Stimulated activated naive CD8-positive, alpha-beta T cell treated with anti-CD3 and anti-CD28 coated beads, Interleukin-15, Interleukin-2, amounts not matched to agents 100 U/mL and 50 U/mL, for 24 hours (primary cell): Measurements from ENCODE around the gene TLK2.
"Not testable (repeated sequence)": the region's sequence is repeated elsewhere in the genome, so short reads cannot be mapped to it uniquely, and the experiment has no call there.

Experiments used
- ATAC-seq: fragments of 150-1000 bp; cut with Tn5 transposase; one replicate; pipeline ENCODE4 v1.10.0; 2021
- DNase-seq: peaks from one replicate; pipeline ENCODE4 v3.0.0; 2021

The TLK2 gene

GRCh38 chr17:62600805-62601204, 122.2 kb downstream of the TLK2 start:
- DNase-seq (no peak), ATAC-seq (no peak)

DNA sequence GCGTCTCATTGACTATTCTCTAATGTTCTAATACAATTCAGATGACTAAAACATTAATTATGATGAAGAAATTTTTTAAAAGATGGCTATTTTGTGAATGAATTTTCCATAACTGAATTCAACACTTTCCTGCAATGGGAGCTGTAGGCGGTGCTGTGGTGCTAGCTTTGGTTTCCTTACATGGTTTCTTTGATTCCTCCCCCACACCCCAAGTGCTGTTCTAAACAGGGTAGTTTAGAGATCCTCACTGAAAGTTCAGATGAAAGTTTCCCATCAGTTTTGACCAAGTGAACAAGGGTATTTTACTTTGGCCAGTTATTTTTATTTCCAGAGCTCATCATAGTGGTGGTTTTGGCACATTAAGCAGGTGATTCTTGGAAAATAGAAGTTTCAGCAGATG, 122.8 kb downstream of the TLK2 start:
- no peak for ATAC-seq
- no peak for DNase-seq

DNA sequence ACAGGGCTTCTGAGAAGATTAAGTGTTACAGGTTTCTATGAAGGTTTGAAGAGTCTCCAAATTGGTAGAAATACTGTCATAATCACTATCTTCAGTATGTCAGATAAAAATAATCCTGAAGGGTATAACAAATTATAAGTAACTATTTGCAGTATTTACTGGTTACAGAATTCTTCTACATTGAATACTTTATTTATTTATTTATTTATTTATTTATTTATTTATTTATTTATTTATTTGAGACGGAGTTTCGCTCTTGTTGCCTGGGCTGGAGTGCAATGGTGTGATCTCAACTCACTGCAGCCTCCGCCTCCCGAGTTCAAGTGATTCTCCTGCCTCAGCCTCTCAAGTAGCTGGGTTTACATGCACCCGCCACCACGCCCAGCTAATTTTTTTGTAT, 125.2 kb downstream of the TLK2 start:
- ATAC-seq, DNase-seq: not testable (repeated sequence)

- DNase-seq: no peak
- no peak for ATAC-seq
These were observed 127.0 kb downstream of the TLK2 start for GRCh38 chr17:62605588-62605987.

DNA sequence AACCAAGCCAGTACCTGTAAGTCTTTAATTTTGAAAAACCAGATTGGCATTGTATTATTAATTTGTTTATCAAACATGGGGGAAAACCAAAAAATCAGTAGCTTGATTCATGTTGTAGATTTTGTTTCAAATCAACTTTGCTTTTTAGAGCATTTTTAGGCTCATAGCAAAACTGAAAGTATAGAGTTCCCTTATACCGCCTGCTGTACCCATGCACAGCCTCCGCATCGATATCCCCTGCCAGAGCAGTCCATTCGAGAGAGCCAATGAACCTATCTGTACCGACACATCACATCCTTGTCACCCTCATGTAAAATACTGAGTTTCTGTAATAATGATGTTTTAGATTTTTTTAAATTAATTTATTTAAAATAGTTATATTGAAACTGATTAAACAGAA, 132.7 kb downstream of the TLK2 start:
- ATAC-seq (no peak), DNase-seq (no peak)

DNA sequence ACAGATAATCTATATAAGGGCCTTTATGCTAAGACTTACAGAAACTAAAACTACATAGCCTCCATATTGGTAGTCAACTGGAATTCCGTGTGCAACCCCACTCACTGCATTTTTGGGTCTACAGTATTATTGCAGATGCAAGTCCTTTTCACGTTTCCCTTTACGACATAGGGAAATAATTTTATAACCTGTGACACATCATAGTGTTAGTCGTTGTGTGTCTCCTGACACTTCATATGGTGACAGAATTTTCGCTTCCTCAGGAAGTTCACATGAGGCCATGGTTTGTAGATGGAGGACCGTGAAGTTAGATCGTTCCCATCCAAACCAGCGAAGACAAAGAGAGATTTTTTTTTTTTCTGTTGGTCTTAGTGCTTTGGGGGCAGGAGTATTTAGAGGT, 133.1 kb downstream of the TLK2 start:
- DNase-seq: no peak
- ATAC-seq: no peak

- ATAC-seq, DNase-seq: not testable (repeated sequence)
These were observed 133.7 kb downstream of the TLK2 start for GRCh38 chr17:62612289-62612688.

DNA sequence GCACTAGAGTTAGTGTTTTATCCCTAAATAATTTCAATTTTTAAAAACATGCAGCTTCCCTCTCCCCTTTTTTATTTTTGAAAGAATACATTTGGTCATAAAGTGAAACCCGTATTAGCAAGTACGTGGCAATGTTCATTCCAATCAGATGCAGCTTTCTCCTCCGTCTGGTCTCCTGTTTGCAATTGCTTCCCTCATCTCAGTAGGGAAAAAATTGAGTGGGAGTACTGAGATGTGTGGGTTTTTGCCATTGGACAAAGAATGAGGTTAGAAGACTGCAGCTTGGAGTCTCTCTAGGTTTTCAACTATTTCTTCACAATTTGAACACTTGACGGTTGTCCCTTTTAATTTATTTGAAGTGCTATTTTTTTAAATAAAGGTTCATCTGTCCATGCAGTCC, 134.5 kb downstream of the TLK2 start:
- not testable (repeated sequence) for ATAC-seq, DNase-seq

- DNase-seq (no peak), ATAC-seq (no peak)
These were observed 135.5 kb downstream of the TLK2 start for GRCh38 chr17:62614142-62614541.

- DNase-seq (no peak), ATAC-seq (no peak)
These were observed 136.9 kb downstream of the TLK2 start for GRCh38 chr17:62615503-62615902.

- ATAC-seq (no peak), DNase-seq (no peak)
These were observed 138.6 kb downstream of the TLK2 start for GRCh38 chr17:62616993-62617893.

DNA sequence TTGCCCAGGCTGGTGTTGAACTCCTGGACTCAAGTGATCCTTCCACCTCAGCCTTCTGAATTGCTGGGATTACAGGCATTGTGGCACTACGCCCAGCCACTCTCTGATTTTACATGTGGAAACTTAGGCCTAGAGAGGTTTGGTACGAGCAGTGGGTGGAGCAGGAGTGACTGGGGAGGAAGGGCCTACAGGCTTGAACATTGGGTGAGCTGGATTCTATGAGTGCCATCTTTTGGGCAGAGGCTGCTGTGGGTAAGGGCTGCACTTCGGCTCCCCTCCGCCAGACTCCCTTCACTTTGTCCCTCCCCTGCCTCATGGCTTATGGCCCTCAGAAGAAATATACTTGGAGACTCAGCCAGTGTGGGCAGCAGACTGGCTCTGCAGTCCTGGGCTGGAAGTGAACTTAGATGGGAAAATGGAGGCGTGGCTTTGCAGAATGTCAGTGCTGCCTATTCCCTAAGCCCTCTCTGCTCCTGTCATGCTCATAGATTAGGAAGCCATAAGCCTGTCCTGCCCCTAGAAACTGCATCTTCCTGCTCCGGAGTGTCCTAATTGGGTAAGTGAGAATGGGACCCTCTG, 139.4 kb downstream of the TLK2 start:
- ATAC-seq (no peak), DNase-seq (no peak)

- no peak for ATAC-seq
These were observed 140.2 kb downstream of the TLK2 start for GRCh38 chr17:62618647-62619416.

GRCh38 chr17:62619417-62620155, 141.0 kb downstream of the TLK2 start:
- DNase-seq (no peak), ATAC-seq (no peak)

More at GRCh38 chr17:62618647-62619416, 140.2 kb downstream of the TLK2 start:
- DNase-seq: no peak

- ATAC-seq: no peak
These were observed 142.6 kb downstream of the TLK2 start for GRCh38 chr17:62621223-62621622.

DNA sequence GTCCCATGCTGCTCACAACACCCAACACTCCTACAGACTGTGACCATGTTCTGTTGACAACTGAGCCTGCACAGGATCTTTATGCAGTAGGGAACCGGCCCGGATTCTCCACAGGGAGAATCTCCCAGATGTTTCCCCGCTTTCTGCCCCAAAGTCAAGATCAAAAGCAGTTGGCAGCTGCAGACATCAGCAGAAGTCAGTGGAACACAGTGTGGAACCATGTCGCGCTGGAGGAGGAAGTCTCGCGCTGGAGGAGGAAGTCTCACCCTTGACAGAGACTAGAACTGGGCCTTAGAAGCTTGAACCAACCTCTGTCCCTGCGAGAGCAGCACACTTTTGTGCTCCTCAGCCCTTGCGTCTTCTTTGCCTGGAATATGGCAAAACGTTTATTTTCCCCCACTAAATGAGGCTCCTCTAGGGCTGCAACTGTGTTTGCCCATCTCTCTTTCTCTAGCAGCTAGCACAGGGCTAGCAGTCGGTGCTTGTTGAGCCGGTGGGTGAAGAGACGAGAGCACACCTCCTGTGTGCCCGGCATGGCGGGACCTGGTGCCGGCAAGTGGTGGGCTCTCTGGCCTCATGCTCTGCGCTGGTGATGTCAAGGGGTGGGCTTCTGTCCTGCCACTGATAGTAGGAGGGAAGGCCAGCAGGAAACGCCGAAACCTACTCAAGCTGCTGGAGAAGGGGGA, 146.7 kb downstream of the TLK2 start:
- ATAC-seq: no peak

More at GRCh38 chr17:62621223-62621622, 142.6 kb downstream of the TLK2 start:
- no peak for DNase-seq

GRCh38 chr17:62625870-62626200, 147.2 kb downstream of the TLK2 start:
- ATAC-seq (no peak), DNase-seq (no peak)

More for the DNA sequence above, 146.7 kb downstream of the TLK2 start:
- no peak for DNase-seq

- DNase-seq: peak; percentile 19
- ATAC-seq: no peak
These were observed 148.1 kb downstream of the TLK2 start for GRCh38 chr17:62626719-62627218.

GRCh38 chr17:62627219-62627903, 148.7 kb downstream of the TLK2 start, which contains the start of gene MRC2:
Gene MRC2 (plus strand): TSS chr17:62627670. CDS start chr17:62627803, 133 bp downstream.
- peak; percentile 63 for ATAC-seq
- peak; percentile 62 for DNase-seq

DNA sequence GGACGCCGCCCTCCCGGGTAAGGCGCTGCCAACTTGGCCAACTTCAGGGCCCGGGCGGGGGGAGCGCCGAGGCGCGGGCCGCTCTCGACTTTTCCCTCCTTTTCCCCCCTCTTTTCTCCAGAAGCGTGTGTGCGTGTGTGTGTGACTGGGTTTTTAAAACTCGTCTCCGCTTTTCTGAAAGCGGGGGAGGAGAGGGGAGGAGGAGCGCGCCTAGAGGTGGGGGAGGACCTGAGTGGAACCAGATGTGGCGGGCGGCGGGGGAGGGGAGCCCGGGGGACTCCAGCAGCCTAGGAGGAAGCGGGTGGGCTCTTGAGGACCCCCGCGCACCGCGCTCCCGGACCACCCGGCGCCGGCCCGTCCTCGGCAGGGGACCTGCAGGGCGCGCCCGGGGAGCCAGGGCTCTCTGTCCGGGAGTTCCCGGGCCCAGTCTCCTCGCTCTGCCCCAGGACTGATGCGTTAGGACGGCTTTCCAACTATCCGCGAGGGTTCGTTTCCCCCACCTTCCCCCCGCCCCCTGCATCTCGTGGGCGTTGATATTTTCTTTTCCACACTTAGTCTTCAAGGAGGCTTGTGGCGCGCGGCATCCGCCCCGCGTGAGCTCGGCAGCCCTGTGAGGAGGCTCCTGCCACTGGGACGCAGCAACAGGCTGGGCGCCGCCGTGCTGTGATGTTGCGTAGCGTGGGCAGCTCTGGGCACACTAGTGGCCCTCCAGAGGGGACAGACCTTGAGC, 149.4 kb downstream of the TLK2 start:
- DNase-seq: peak; percentile 58
- ATAC-seq: peak; percentile 44
